Right lobe of liver (tissue), 6 donors: Measurements from ENCODE around the gene CYTH1. TPM values are rescaled to one million over a fixed set of nuclear protein-coding genes. Genes with fewer than 3 reads are reported as not detected.

ENCODE experiments used
- ATAC-seq, 4 donors: fragments of 200-7000 bp; cut with Tn5 transposase; one replicate each; pipeline ENCODE4 v1.9.1; 2020; ENCODE audit warnings: mild to moderate bottlenecking in 4 of 4, moderate library complexity in 4 of 4
- DNase-seq, 3 donors: peaks; one replicate each; pipeline ENCODE4 v3.0.0-alpha.2; 2020
- H3K27ac ChIP-seq, 3 donors: fragments of 200-600 bp; one replicate each; pipeline ENCODE4 v1.8.0; 2022
- H3K27me3 ChIP-seq, 2 donors: fragments of 200-600 bp; one replicate each; pipeline ENCODE4 v1.8.0; 2022
- H3K36me3 ChIP-seq, 4 donors: fragments of 200-600 bp; sonication (generic) in 1 of 4; one replicate each; pipeline versions ENCODE4 v1.5.1 to v1.8.0; 2017 to 2022; ENCODE audit warnings: control low read depth in 1 of 4
- H3K4me1 ChIP-seq, 4 donors: fragments of 200-600 bp; sonication (generic) in 1 of 4; one replicate each; pipeline versions ENCODE4 v1.5.1 to v1.8.0; 2017 to 2022; ENCODE audit warnings: control low read depth in 1 of 4
- H3K4me3 ChIP-seq, 3 donors: fragments of 200-600 bp; one replicate each; pipeline ENCODE4 v1.8.0; 2022
- H3K9me3 ChIP-seq, 4 donors: fragments of 200-600 bp; sonication (generic) in 1 of 4; one replicate each; pipeline versions ENCODE4 v1.5.1 to v1.8.0; 2017 to 2022; ENCODE audit warnings: control low read depth in 1 of 4
- CTCF ChIP-seq, 4 donors: fragments of 200-600 bp in 3 of 4; fragments of 450-650 bp in 1 of 4; IDR thresholded peaks; one replicate each; pipeline versions ENCODE4 v1.5.1 to v1.8.0; 2016 to 2022; ENCODE audit warnings: antibody characterized with exemption in 4 of 4, mild to moderate bottlenecking in 2 of 4
- POLR2A ChIP-seq: fragments of 450-650 bp; IDR thresholded peaks from one replicate; pipeline ENCODE4 v1.6.1; 2017; ENCODE audit warnings: antibody characterized with exemption, mild to moderate bottlenecking
- WGBS: methylation state at CpG from one replicate; pipeline ENCODE4 v1.1.6; 2018; ENCODE audit warnings: low coverage, low lambda C conversion rate; ENCODE audit not compliant: insufficient coverage; ENCODE audit errors: missing lambda C conversion rate; 5-methylcytosine and 5-hydroxymethylcytosine counted together
- intact Hi-C, 2 donors: fragments of 100-400 bp; cut with DNase I; formaldehyde crosslinking; loops; one replicate each; pipeline versions ENCODE4 v1.11.2 to v1.14.1; 2022
- total RNA-seq, 6 experiments: library from RNA; depleted of rRNA in 2 of 6; stranded (reverse); fragments of >200 nt in 2 of 6; fragmentation: NEBNext Ultra II Directional in 3 of 6; extraction: Animal tissue kit (Norgen Biotek cat#: 25700) in 3 of 6; gene quantifications; one replicate each; pipeline versions ENCODE4 v1.1.0 to v1.2.4, GENCODE V29; 2016 to 2023
- donor health status: DM: no; HTN: yes; CAD: no.
- donor health status: DM: no; HTN: no; CAD: no.
- donor health status: DM: no; HTN: no; CAD: no.
- donor health status: DM: no; HTN: yes; CAD: no.
- donor health status: DM: no; HTN: yes; CAD: no.

The CYTH1 gene
- total RNA-seq, 6 experiments from 2014 or later, result 14.8 to 46.2 (median 28.8) TPM

GRCh38 chr17:78693346-78694083 lies 88.6 kb downstream of the CYTH1 start:
- H3K4me3 ChIP-seq, result no peak overlapping the region
- no peak overlapping the region for H3K27ac ChIP-seq
- no peaks in the 10 kb centered on the region for H3K4me1 ChIP-seq
- 92% methylated on average over 6 of the region's 8 CpGs for WGBS
- H3K27me3 ChIP-seq, result no peaks in the 10 kb centered on the region
- TF ChIP-seq CTCF (IDR thresholded peaks at IDR 0.05) (no peak), POLR2A (no peak)
- intact Hi-C loops, result no loop called here
- DNase-seq (no peak), ATAC-seq (no peak)
- no peaks in the 10 kb centered on the region for H3K9me3 ChIP-seq
- peaks cover 0 to 84% (median 16%) of the 10 kb centered on the region in 4 donors for H3K36me3 ChIP-seq

GRCh38 chr17:78692460-78693010 lies 89.5 kb downstream of the CYTH1 start:
- DNase-seq (no peak), ATAC-seq (no peak)
- intact Hi-C loops, result no loop called here
- H3K27me3 ChIP-seq, result no peaks in the 10 kb centered on the region
- 95% methylated on average over 14 of the region's 15 CpGs for WGBS
- H3K4me3 ChIP-seq, result no peak overlapping the region
- TF ChIP-seq CTCF (IDR thresholded peaks at IDR 0.05) (no peak), POLR2A (no peak)
- no peaks in the 10 kb centered on the region for H3K9me3 ChIP-seq
- no peak overlapping the region for H3K27ac ChIP-seq
- H3K36me3 ChIP-seq, result peaks cover 0 to 84% (median 12%) of the 10 kb centered on the region in 4 donors
- no peaks in the 10 kb centered on the region for H3K4me1 ChIP-seq

GRCh38 chr17:78689029-78689428 lies 93.0 kb downstream of the CYTH1 start:
- Histone ChIP-seq H3K9me3 (no peaks in the 10 kb centered on the region), H3K4me1 (no peaks in the 10 kb centered on the region), H3K36me3 (peaks cover 0 to 80% (median 11%) of the 10 kb centered on the region in 4 donors), H3K27me3 (no peaks in the 10 kb centered on the region), H3K4me3 (no peak overlapping the region), H3K27ac (no peak overlapping the region)
- TF ChIP-seq POLR2A (no peak), CTCF (IDR thresholded peaks at IDR 0.05) (no peak)
- no CpG with 5 or more reads among the region's 2 CpGs for WGBS
- DNase-seq (no peak), ATAC-seq (no peak)
- intact Hi-C loops, result no loop called here

GRCh38 chr17:78687944-78688343 lies 94.1 kb downstream of the CYTH1 start:
- no peak overlapping the region for H3K27ac ChIP-seq
- H3K36me3 ChIP-seq, result peaks cover 0 to 77% (median 9%) of the 10 kb centered on the region in 4 donors
- H3K4me1 ChIP-seq, result no peaks in the 10 kb centered on the region
- no peaks in the 10 kb centered on the region for H3K9me3 ChIP-seq
- ATAC-seq, result no peak
- TF ChIP-seq POLR2A (no peak), CTCF (IDR thresholded peaks at IDR 0.05) (no peak)
- intact Hi-C loops, result no loop called here
- no peak overlapping the region for H3K4me3 ChIP-seq
- no peaks in the 10 kb centered on the region for H3K27me3 ChIP-seq
- WGBS, result 83% methylated on average over 4 of the region's 7 CpGs
- no peak for DNase-seq
